ENCODE results near the gene RBM6.
A peak's percentile ranks its signal among the peaks of the same experiment; 100 is the strongest.
"Not testable (repeated sequence)": the region's sequence is repeated elsewhere in the genome, so short reads cannot be mapped to it uniquely, and the experiment has no call there.

RBM6 gene

DNA sequence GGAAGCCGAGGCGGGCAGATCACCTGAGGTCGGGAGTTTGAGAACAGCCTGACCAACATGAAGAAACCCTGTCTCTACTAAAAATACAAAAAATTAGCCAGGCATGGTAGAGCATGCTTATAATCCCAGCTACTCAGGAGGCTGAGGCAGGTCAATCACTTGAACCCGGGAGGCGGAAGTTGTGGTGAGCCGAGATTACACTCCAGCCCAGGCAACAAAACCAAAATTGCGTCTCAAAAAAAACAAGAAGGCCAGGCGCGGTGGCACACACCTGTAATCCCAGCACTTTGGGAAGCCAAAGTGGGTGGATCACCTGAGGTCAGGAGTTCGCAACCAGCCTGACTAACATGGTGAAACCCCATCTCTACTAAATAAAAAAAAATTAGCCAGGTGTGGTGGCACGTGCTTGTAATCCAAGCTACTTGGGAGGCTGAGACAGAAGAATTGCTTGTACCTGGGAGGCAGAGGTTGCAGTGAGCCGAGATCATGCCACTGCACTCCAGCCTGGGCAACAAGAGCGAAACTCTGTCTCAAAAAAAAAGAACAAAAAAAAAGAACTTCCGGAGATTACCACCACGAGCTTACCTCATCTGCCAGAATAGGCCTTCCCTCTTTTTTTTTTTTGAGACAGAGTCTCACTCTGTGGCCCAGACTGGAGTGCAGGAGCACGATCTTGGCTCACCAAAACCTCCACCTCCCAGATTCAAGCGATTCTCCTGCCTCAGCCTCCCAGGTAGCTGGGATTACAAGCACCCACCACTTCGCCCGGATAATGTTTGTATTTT, 22.0 kb upstream of the RBM6 start:
- DNase-seq = peak; percentile 46 to 50

GRCh38 chr3:49924683-49925082, 15.3 kb upstream of the RBM6 start:
- DNase-seq = no peak

DNA sequence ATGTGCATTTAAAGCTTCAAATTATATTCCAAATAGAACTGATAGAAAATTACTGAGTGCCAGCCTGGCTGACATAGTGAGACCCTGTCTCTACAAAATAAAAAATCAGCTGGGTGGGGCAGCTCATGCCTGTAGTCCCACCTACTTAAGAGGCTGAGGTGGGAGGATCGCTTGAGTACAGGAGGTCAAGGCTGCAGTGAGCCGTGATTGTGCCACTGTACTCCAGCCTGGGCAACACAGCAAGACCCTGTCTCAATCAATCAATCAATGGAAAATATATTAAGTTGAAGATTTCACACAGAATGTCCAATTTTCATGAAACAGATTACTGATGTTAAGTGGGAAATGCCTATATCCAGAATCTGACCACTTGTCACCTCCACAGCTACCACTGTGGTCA, 14.5 kb upstream of the RBM6 start:
- DNase-seq = no peak

- no peak for DNase-seq
Measured at GRCh38 chr3:49926117-49926728, 13.7 kb upstream of the RBM6 start.

DNA sequence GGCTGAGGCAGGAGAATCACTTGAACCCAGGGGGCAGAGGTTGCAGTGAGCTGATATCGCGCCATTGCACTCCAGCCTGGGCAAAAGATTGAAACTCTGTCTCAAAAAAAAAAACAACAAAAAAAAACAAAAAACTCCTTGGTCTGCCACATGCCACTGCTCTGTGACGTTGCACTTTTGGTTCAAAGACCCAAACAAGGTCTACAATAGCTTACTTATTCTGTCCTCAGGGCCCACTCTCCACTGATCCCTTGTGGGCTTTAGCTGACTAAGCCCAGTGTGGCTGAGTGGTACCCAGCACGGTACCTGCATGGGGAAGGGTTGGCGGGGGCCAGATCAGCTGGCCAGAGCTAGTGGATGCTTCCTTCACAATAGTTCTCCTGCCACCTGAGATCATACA, 12.2 kb upstream of the RBM6 start:
- no peak for DNase-seq

- no peak for DNase-seq
Measured at GRCh38 chr3:49928481-49929017, 11.4 kb upstream of the RBM6 start.

GRCh38 chr3:49929291-49930167, 10.4 kb upstream of the RBM6 start, which contains the start of gene MON1A:
MON1A (minus strand) TSS chr3:49929811; CDS start chr3:49913346, 16,465 bp downstream.
- DNase-seq = peak; percentile 88 to 96

DNA sequence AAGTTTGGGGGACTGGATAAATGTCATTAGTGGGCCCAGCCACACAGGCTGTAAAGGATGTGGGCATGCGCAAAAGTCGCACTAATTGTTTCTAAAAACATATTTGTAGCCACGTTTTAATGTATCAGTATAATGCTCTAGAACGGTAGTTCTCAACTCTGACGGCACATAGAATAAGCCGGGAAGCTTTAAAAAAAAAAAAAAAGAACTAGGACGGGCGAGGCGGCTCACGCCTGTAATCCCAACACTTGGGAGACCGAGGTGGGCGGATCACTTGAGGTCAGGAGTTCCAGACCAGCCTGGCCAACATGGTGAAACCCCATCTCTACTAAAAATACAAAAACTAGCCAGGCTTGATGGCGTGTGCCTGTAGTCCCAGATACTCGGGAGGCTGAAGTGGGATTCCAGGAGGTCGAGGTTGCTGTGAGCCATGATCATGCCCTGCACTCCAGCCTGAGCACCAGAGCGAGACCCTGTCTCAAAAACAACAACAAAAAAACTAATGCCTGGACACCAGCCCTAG, 9.7 kb upstream of the RBM6 start:
- no peak for DNase-seq

DNA sequence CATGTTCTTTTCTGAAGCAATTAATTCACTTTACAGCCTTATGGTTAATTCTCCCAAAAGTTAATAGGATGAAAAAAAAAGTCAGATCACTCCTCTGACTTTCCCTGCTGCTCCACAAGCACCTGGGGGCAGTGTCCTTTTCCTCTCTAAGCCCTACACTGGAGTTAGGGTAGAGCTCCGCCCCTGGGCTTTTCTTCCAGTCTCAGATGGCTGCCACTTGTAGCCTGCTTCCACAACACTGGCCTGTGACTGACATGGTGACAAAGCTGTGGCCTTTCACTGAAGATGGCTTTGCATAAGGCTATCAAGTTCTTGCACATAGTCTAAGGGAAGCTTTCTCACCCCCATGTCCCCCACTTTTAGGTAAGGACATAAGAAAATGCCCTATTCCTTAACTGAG, 9.0 kb upstream of the RBM6 start:
- DNase-seq = no peak

DNA sequence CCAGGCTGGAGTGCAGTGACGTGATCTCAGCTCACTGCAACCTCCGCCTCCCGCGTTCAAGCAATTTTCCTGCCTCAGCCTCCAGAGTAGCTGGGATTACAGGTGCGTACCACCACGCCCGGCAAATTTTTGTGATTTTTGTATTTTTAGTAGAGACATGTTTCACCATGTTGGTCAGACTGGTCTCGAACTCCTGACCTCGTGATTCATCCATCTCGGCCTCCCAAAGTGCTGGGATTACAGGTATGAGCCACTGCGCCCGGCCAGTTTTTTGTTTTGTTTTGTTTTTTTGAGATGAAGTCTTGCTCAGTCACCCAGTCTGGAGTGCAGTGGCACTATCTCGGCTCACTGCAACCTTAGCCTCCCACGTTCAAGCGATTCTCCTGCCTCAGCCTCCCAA, 7.7 kb upstream of the RBM6 start:
- DNase-seq = not testable (repeated sequence)

GRCh38 chr3:49937090-49937489, 2.9 kb upstream of the RBM6 start:
- peak; percentile 51 for DNase-seq

DNA sequence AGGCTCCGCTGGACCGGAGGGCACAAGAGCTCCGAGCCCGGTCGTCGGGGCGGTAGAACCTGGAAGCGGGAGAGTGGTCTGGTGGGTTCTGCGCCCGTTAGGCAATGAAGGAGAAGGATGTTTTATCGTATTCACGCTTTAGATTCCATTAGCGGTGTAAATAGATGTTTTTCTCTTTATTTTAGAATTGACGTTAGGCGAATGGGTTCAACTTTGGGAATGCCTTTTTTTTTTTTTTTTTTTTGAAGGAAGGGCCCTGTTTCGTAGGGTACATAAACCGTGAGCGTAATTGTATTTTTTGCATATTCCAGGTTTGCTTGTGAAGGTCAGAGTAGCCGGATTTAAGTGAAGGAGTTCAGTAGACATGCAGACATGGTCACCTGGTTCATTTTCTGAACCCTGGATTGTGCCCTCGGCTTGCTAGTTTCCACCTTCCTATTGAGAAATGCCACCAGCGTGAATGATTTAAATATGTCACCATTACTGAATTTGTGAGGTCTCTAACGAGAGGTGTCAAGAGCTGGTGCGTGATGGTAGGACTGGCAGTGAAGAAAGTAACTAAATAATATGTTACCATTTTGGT, 808 bp downstream of the RBM6 start:
- DNase-seq = no peak

- DNase-seq = no peak
Measured at GRCh38 chr3:49942651-49943050, 2.7 kb downstream of the RBM6 start.

GRCh38 chr3:49952924-49953323, 13.0 kb downstream of the RBM6 start:
- no peak for DNase-seq

DNA sequence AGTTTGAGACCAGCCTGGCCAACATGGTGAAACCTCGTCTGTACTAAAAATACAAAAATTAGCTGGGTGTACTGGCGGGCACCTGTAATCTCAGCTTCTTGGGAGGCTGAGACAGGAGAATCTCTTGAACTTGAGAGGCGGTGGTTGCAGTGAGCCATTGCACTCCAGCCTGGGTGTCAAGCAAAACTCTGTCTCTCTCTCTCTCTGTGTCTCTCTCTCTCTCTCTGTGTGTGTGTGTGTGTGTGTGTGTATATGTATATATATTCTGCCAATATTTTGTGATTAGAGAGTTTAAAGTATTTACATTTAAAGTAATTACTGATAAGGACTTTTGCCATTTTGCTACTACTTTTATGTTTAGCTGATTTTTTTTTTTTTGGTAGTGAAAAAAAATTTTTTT, 15.7 kb downstream of the RBM6 start:
- no peak for DNase-seq

- DNase-seq = no peak
Measured at GRCh38 chr3:49966233-49966942, 26.4 kb downstream of the RBM6 start.

DNA sequence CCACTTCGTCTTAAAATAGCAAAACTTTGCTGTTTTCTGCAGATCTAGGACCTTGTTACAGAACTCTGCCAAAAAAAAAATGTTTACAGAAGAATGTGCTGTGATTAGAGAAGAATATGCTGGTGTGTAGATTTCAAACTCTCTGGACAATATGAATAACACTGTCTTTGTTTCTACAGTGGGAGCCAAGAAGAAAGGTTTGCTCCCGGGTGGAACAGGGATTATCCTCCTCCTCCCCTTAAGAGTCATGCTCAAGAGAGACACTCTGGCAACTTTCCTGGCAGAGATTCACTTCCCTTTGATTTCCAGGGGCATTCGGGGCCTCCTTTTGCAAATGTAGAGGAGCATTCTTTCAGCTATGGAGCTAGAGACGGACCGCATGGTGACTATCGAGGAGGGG, 27.3 kb downstream of the RBM6 start:
- DNase-seq = no peak

DNA sequence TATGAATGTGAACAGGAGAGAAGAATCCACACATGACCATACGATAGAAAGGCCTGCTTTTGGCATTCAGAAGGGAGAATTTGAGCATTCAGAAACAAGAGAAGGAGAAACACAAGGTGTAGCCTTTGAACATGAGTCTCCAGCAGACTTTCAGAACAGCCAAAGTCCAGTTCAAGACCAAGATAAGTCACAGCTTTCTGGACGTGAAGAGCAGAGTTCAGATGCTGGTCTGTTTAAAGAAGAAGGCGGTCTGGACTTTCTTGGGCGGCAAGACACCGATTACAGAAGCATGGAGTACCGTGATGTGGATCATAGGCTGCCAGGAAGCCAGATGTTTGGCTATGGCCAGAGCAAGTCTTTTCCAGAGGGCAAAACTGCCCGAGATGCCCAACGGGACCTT, 28.4 kb downstream of the RBM6 start:
- no peak for DNase-seq

- no peak for DNase-seq
Measured at GRCh38 chr3:49972656-49973055, 32.7 kb downstream of the RBM6 start.

- DNase-seq = no peak
Measured at GRCh38 chr3:49976942-49977341, 37.0 kb downstream of the RBM6 start.

GRCh38 chr3:49984394-49984793, 44.4 kb downstream of the RBM6 start:
- no peak for DNase-seq

GRCh38 chr3:49992326-49992725, 52.4 kb downstream of the RBM6 start:
- no peak for DNase-seq
